NCI-H748 (cell line): ENCODE results near the gene COX7B.
"Not testable (repeated sequence)": the region's sequence is repeated elsewhere in the genome, so short reads cannot be mapped to it uniquely, and the experiment has no call there.

Experiments
- DNase-seq: peaks from one replicate; lab custom pipeline; 2025; ENCODE audit not compliant: unreplicated experiment; lab: John Stamatoyannopoulos, UW

Gene COX7B

GRCh38 chrX:77945031-77945430 is 45.8 kb downstream of the COX7B start:
- DNase-seq: not testable (repeated sequence)

GRCh38 chrX:77945910-77946545 is 46.8 kb downstream of the COX7B start:
- DNase-seq: no peak

GRCh38 chrX:77946571-77946970 is 47.3 kb downstream of the COX7B start:
- no peak for DNase-seq

GRCh38 chrX:77949840-77950239 is 50.6 kb downstream of the COX7B start:
- DNase-seq: no peak

GRCh38 chrX:77952173-77952572 is 52.9 kb downstream of the COX7B start:
- DNase-seq: no peak

GRCh38 chrX:77953302-77953701 is 54.0 kb downstream of the COX7B start:
- no peak for DNase-seq

- no peak for DNase-seq
Measured at GRCh38 chrX:77953708-77954107, 54.4 kb downstream of the COX7B start.
